K562 (cell line): ENCODE results near the gene FYB2. TPM values are rescaled to one million over a fixed set of nuclear protein-coding genes. Genes with fewer than 3 reads are reported as not detected.

Experiments
- CBX1 ChIP-seq: sonication (generic); IDR thresholded peaks from 2 replicates; pipeline ENCODE4 v1.6.1; 2016; ENCODE audit warnings: antibody characterized with exemption, low read depth, mild to moderate bottlenecking
- CTCFL ChIP-seq: IDR thresholded peaks from 2 replicates; pipeline ENCODE4 v1.6.1; 2011; ENCODE audit warnings: borderline replicate concordance, low read depth, mild to moderate bottlenecking, moderate library complexity, low read length; ENCODE audit not compliant: insufficient read depth, poor library complexity, severe bottlenecking
- FOXJ3 ChIP-seq: sonication (generic); formaldehyde crosslinking; IDR thresholded peaks from 2 replicates; pipeline ENCODE4 v1.4.0; 2020; ENCODE audit warnings: mild to moderate bottlenecking, missing genetic modification reagents
- PRPF4 ChIP-seq: fragments of 200-400 bp; formaldehyde crosslinking; IDR thresholded peaks from one replicate; pipeline ENCODE4 v1.6.1; 2017; ENCODE audit warnings: low read length, low read depth, mild to moderate bottlenecking; ENCODE audit not compliant: insufficient read depth, poor library complexity, severe bottlenecking
- TSHZ1 ChIP-seq: fragments of 250-450 bp; sonication (Bioruptor Pico); IDR thresholded peaks from 2 replicates; pipeline ENCODE4 v1.4.0; 2020; ENCODE audit warnings: mild to moderate bottlenecking, moderate library complexity
- polyA plus RNA-seq, 8 experiments: library from polyadenylated mRNA; depleted of rRNA in 4 of 8; stranded (reverse) in 5 of 8; unstranded in 3 of 8; fragments of >200 nt; fragmentation: Nextera tagmentation in 2 of 8; fragmentation: Illumina TruSeq in 1 of 8; extraction: Ambion mirVana in 2 of 8; extraction: Trizol in 1 of 8; gene quantifications; 2 replicates each; pipeline versions ENCODE4 v1.2.1 to v1.2.3, GENCODE V29; 2011 to 2014; ENCODE audit warnings: inconsistent platforms in 1 of 8, missing spikeins in 1 of 8
- total RNA-seq, 7 experiments: library from RNA; depleted of rRNA in 6 of 7; stranded (reverse); fragments of >200 nt in 6 of 7; fragmentation: Illumina TruSeq in 2 of 7; extraction: Trizol in 2 of 7; gene quantifications; 2 replicates each; pipeline versions ENCODE4 v1.2.1 to v1.2.3, GENCODE V29; 2011 to 2021; ENCODE audit warnings: low replicate concordance in 1 of 7

Gene FYB2
- total and polyA plus RNA-seq, 9 of the 15 experiments (the other 6 are each of a cell fraction or from before 2014, with no cell fraction given) = not detected

- no peak for TF ChIP-seq TSHZ1 (CRISPR knock-in tag)
- no peak for TF ChIP-seq FOXJ3 (CRISPR knock-in tag)
- no peak for TF ChIP-seq CTCFL
- TF ChIP-seq PRPF4 = no peak
- TF ChIP-seq CBX1 = no peak
These were observed 5.7 kb upstream of the FYB2 start (continued) for GRCh38 chr1:56824938-56825337.
